IPS-20b (cell line): ENCODE results near the gene TGM1.

Source experiments
- H3K27ac ChIP-seq: one replicate; pipeline ENCODE4 v1.5.1; 2013; ENCODE audit warnings: low read length
- H3K27me3 ChIP-seq: 2 replicates; pipeline ENCODE4 v1.6.1; 2013; ENCODE audit warnings: mild to moderate bottlenecking, low read length, inconsistent platforms; ENCODE audit not compliant: insufficient read depth
- H3K36me3 ChIP-seq: 2 replicates; pipeline ENCODE4 v1.6.1; 2013; ENCODE audit warnings: low read depth, mild to moderate bottlenecking, inconsistent platforms, low read length, moderate library complexity; ENCODE audit not compliant: insufficient read depth
- H3K4me1 ChIP-seq: 2 replicates; pipeline ENCODE4 v1.6.1; 2013; ENCODE audit warnings: mild to moderate bottlenecking, control low read depth, inconsistent platforms, low read length, moderate library complexity; ENCODE audit not compliant: insufficient read depth
- H3K4me3 ChIP-seq: 2 replicates; pipeline ENCODE4 v1.5.1; 2013; ENCODE audit warnings: mild to moderate bottlenecking, low read length, inconsistent platforms
- H3K9ac ChIP-seq: 2 replicates; pipeline ENCODE4 v1.6.1; 2013; ENCODE audit warnings: low read depth, mild to moderate bottlenecking, inconsistent platforms, low read length, moderate library complexity
- H3K9me3 ChIP-seq: 2 replicates; pipeline ENCODE4 v1.6.1; 2013; ENCODE audit warnings: mild to moderate bottlenecking, low read depth, low read length, inconsistent platforms; ENCODE audit not compliant: insufficient read depth

Gene TGM1

GRCh38 chr14:24216345-24216699 lies 46.7 kb downstream of the TGM1 start:
- H3K9ac ChIP-seq, result no peak overlapping the region; the same call in 1 of the 2 replicates
- H3K27me3 ChIP-seq, result no peaks in the 10 kb centered on the region
- no peak overlapping the region for H3K27ac ChIP-seq
- H3K9me3 ChIP-seq, result no peaks in the 10 kb centered on the region
- peaks cover 3% of the 10 kb centered on the region; the same call in 1 of the 2 replicates for H3K4me1 ChIP-seq
- H3K36me3 ChIP-seq, result peaks cover 15% of the 10 kb centered on the region
- peak overlapping the region; percentile 95; the same call in 1 of the 2 replicates for H3K4me3 ChIP-seq

GRCh38 chr14:24215495-24216344 lies 47.3 kb downstream of the TGM1 start, which contains the start of gene MDP1:
Gene MDP1 (minus strand): TSS chr14:24216066. CDS start chr14:24215955, 111 bp downstream.
- H3K9ac ChIP-seq, result peak within 1 kb of the TSS; percentile 89
- H3K27me3 ChIP-seq, result no peaks in the 10 kb centered on the region
- H3K4me3 ChIP-seq, result peak within 1 kb of the TSS; percentile 95
- peak within 1 kb of the TSS; percentile 45 for H3K27ac ChIP-seq
- H3K4me1 ChIP-seq, result peaks cover 3% of the 10 kb centered on the region; the same call in 1 of the 2 replicates
- no peaks in the 10 kb centered on the region for H3K9me3 ChIP-seq
- peaks cover 21% of the 10 kb centered on the region for H3K36me3 ChIP-seq

GRCh38 chr14:24213866-24214662 lies 48.9 kb downstream of the TGM1 start:
- H3K9ac ChIP-seq, result peak overlapping the region; percentile 88; the same call in 1 of the 2 replicates
- H3K4me1 ChIP-seq, result peaks cover 3% of the 10 kb centered on the region; the same call in 1 of the 2 replicates
- H3K4me3 ChIP-seq, result peak overlapping the region; percentile 86
- H3K27ac ChIP-seq, result peak overlapping the region; percentile 63
- no peaks in the 10 kb centered on the region for H3K9me3 ChIP-seq
- no peaks in the 10 kb centered on the region for H3K27me3 ChIP-seq
- peaks cover 38% of the 10 kb centered on the region for H3K36me3 ChIP-seq

- Histone ChIP-seq H3K36me3 (peaks cover 43% of the 10 kb centered on the region), H3K9ac (peak within 1 kb of the TSS; percentile 88), H3K4me3 (peak within 1 kb of the TSS; percentile 86)
These were observed 49.8 kb downstream of the TGM1 start, which contains the start of gene CHMP4A for GRCh38 chr14:24212924-24213865. Gene CHMP4A (minus strand): TSS chr14:24213488. CDS start chr14:24213439, 49 bp downstream.

GRCh38 chr14:24211311-24211710 lies 51.7 kb downstream of the TGM1 start:
- no peaks in the 10 kb centered on the region for H3K9me3 ChIP-seq
- H3K27ac ChIP-seq, result no peak overlapping the region
- H3K9ac ChIP-seq, result no peak overlapping the region
- H3K4me1 ChIP-seq, result peaks cover 3% of the 10 kb centered on the region; the same call in 1 of the 2 replicates
- no peak overlapping the region for H3K4me3 ChIP-seq
- no peaks in the 10 kb centered on the region for H3K27me3 ChIP-seq
- peaks cover 58% of the 10 kb centered on the region for H3K36me3 ChIP-seq

More at GRCh38 chr14:24212924-24213865, 49.8 kb downstream of the TGM1 start, which contains the start of gene CHMP4A:
- Histone ChIP-seq H3K4me1 (peaks cover 3% of the 10 kb centered on the region; the same call in 1 of the 2 replicates), H3K27me3 (no peaks in the 10 kb centered on the region), H3K9me3 (no peaks in the 10 kb centered on the region), H3K27ac (peak within 1 kb of the TSS; percentile 93)

- Histone ChIP-seq H3K27ac (no peak overlapping the region), H3K4me3 (no peak overlapping the region), H3K4me1 (peaks cover 5% of the 10 kb centered on the region; the same call in 1 of the 2 replicates), H3K9me3 (no peaks in the 10 kb centered on the region), H3K27me3 (no peaks in the 10 kb centered on the region), H3K36me3 (peaks cover 74% of the 10 kb centered on the region), H3K9ac (no peak overlapping the region)
These were observed 55.4 kb downstream of the TGM1 start for GRCh38 chr14:24207625-24208024.

GRCh38 chr14:24207104-24207551 lies 55.8 kb downstream of the TGM1 start:
- no peak overlapping the region for H3K9ac ChIP-seq
- H3K4me1 ChIP-seq, result peaks cover 5% of the 10 kb centered on the region; the same call in 1 of the 2 replicates
- no peaks in the 10 kb centered on the region for H3K27me3 ChIP-seq
- no peaks in the 10 kb centered on the region for H3K9me3 ChIP-seq
- H3K36me3 ChIP-seq, result peaks cover 74% of the 10 kb centered on the region
- no peak overlapping the region for H3K27ac ChIP-seq
- no peak overlapping the region for H3K4me3 ChIP-seq

- Histone ChIP-seq H3K27ac (no peak overlapping the region), H3K4me1 (peaks cover 5% of the 10 kb centered on the region; the same call in 1 of the 2 replicates), H3K9me3 (peaks cover 3% of the 10 kb centered on the region; the same call in 1 of the 2 replicates), H3K9ac (no peak overlapping the region), H3K4me3 (no peak overlapping the region), H3K27me3 (no peaks in the 10 kb centered on the region), H3K36me3 (peaks cover 74% of the 10 kb centered on the region)
These were observed 56.5 kb downstream of the TGM1 start for GRCh38 chr14:24206260-24207103.

GRCh38 chr14:24204163-24205146 lies 58.5 kb downstream of the TGM1 start:
- Histone ChIP-seq H3K27me3 (no peaks in the 10 kb centered on the region), H3K36me3 (peaks cover 58% of the 10 kb centered on the region), H3K9ac (no peak overlapping the region), H3K27ac (no peak overlapping the region), H3K4me1 (peaks cover 5% of the 10 kb centered on the region; the same call in 1 of the 2 replicates), H3K9me3 (peaks cover 7% of the 10 kb centered on the region; the same call in 1 of the 2 replicates), H3K4me3 (no peak overlapping the region)
